ENCODE results near the gene JPH2.
"Not testable (repeated sequence)": the region's sequence is repeated elsewhere in the genome, so short reads cannot be mapped to it uniquely, and the experiment has no call there.

JPH2 gene

DNA sequence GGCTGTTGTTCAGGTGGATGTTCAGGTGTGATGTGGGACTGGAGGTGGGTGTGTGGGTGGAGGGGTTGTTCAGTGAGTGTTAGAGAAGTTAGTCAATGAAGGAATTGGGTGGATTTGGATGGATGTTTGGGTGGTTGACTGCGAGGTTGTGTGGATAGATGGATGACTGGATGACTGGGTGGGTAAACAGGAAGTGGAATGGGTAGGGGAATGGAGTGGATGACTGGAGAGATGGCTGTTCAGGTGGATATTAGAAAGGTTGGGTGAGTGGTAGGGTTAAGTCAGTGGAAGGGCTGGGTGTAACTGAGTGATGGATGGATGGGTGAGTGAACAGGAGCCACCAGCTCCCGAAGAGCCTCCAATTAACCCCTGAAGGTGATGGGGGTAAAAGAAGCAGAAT, 27.9 kb downstream of the JPH2 start:
- no peak for DNase-seq (ENCODE audit: low read depth in 2 of 2)

DNA sequence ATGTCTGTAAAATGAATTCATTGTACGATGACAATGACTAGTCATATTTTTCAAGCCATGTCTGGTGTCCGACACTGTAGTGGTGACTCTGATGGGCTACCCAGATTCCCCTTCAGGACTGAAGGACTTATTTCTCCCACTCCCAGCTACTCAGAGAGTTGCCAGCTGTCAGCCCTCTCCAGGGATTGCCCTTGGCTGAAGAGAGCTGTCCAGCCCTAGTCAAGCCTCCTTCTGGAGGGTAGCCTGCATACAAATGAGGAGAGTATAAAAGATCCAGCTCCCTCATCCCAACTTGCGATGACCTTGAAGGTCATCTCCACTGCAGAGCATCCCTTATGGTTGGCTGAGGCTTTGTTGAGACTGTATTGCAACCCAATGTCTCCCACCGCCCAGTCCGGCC, 29.9 kb downstream of the JPH2 start:
- no peak for DNase-seq (ENCODE audit: low read depth in 2 of 2)

DNA sequence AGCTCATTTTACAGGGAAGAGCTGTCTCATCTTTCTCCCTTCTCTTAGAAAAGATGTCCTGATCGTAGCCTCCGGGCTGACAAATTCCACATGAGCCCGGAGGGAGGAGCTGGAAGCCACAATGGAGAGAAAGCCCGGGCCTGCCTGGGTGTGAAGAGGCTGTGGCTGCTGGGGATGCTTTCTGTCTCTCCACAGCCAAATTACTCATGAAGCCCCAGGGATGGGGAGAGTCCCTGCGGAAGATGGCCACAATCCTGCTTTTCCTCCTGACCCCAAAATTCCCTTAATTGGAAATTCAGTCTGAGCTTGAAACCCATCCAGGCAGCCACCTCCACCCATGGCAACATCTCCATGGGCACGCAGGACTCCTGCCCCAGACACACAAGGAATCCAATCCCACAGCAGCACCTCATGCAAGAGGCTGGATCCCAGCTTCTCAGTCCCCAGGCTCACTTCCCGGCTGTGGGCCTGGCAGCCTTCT, 32.4 kb downstream of the JPH2 start:
- DNase-seq (ENCODE audit: low read depth in 2 of 2), result no peak

DNA sequence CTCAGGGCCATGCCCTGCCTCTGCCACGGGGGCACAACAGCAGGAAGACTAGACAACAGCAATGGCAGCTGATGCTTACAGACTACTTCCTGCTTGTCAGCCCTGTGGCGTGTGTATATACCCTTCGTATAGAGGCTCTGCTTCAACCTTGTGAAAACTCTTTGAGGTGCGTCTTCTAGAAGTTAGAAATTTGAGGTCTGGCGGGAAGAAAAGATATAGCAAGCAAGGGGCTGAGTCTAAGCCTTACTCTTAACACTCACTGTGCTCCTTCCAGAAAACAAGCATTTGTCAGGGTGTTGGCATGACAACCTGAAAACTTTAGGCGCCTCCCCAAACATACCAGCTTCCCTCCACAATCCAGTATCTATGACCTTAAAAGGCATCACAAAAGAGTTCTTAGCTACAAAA, 33.3 kb downstream of the JPH2 start:
- DNase-seq (ENCODE audit: low read depth in 2 of 2), result no peak

DNA sequence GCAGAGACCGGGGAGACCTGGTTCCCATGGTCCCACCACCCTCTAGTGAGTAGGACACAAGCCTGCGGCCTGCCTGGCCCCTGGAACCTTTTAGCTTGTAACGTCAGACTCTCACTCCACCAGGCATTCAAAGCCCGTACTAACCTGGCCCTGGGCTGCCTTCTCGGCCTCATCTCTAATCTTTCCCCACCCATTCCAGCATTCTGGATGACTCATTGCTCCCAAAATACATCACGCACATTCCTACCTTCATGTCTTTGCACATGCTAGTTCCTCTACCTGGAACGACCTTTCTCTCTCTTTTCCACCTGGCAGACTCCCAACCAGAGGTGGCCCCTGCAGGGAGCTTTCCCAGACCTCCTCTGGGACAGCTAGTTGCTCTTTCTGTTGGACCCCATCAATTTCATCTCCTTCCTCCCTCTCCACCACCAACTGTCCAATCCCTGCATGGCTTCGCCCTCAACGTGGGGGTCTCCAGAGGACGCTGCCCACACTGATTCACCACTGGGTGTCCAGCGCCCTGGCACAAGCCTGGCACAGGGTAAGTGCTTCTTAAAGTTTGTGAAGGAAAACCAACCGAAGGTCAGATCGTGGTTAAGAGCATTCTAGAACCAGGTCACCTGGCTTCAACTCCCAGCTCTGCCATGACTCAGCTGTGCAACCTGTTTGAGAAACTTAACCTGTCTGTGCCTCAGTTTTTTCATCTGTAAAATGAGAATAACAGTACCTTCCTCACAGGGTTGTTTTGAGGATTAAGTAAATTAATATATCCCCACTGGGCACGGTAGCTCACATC, 35.2 kb downstream of the JPH2 start:
- DNase-seq (ENCODE audit: low read depth in 2 of 2), result no peak

DNA sequence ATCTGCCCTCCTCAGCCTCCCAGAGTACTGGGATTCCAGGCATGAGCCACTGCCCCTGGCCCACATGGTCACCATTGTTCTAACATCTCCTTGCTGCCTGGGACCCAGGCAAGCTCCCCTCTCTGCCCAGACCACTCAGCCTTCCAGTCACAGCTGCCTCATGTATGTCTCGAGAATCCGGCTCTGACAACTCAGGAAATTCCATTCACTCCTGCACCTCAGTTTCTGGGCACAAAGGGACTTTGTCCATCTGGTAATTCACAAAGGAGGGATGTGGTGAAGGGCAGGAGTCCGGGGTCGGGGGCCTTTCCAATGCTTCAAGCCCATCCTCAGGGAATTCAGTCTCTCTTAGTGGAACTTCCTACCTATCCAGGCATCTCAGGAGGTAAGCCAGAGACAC, 40.7 kb downstream of the JPH2 start:
- no peak for DNase-seq (ENCODE audit: low read depth in 2 of 2)

DNA sequence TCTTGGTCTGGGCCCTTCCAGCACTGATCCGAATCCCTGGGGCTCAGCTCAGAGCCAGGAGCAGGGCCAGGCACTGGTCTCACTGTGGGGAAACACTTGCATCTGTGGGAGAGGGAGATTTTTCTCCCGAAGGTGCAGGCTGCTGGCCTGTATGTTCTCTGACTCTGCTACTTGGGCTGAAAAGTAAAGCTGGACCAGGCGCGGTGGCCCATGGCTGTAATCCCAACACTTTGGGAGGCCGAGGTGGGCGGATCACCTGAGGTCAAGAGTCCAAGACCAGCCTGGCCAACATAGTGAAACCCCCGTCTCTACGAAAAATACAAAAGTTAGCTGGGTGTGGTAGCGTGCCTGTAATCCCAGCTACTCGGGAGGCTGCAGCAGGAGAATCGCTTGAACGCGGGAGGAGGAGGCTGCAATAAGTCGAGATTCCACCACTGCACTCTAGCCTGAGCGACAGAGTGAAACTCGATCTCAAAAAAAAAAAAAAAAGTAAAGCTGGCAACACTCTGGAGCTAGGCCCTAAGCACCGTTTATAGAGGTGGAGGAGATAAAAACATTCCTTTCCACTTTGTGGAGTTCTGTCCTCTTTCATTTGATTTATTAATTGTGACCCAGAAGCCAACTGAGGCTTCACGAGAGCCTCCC, 41.7 kb downstream of the JPH2 start:
- no peak for DNase-seq (ENCODE audit: low read depth in 2 of 2)

DNA sequence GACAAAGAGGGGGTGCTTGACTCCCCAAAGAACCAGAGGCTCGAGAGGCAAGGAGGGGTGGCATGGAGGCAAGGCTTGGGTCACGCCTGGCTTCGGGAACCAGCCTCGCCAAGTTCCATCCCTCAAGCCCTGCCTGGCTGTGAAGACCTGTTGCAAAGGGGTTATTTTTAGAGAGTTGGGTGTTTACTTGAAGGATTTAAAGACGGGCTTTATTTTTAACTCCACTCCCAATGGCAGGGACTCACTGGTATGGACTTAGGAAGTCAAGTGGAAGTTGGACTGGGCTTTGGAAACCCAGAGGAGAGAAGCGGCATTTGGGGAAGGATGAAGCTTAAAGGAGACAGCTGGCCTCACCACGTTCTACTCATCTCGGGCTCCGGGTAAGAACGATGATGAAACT, 43.1 kb downstream of the JPH2 start:
- DNase-seq (ENCODE audit: low read depth in 2 of 2), result no peak

DNA sequence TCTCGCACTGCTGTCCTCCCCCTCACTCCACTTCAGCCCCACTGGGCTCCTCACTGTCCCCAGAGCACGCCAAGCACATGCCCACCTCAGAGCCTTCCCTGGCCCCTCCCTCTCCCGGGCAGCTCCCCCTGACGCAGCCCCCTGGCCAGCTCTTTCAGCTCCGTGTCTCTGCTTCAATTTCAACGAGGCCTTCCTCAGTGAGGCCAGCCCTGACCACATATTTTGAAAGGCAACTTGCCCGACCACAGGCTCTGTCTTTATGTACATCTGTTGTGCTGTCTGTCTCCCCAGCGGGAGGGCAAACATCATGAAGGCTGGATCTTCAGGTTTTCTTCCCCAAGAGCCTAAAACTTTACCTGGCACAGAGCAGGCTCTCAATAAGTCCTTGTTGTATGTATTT, 44.6 kb downstream of the JPH2 start:
- DNase-seq (ENCODE audit: low read depth in 2 of 2), result no peak

DNA sequence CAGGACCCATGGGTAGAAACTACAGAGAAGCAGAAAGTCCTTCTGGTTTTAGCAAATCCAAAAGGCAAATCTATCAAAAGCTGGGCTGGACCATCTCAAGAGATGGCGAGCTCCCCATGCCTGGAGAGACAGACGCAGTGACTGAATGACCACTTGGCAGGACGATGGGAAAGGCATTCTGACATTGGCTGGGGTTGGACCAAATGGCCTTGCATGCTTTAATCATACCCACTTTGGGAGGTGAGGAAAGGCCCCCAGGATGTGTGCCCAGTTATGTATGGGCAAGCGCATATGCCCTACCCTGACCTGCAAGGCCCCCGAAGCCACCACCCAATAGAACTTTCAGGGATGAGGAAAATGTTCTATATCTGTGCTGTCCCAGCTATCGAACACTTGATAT, 45.1 kb downstream of the JPH2 start:
- no peak for DNase-seq (ENCODE audit: low read depth in 2 of 2)

DNA sequence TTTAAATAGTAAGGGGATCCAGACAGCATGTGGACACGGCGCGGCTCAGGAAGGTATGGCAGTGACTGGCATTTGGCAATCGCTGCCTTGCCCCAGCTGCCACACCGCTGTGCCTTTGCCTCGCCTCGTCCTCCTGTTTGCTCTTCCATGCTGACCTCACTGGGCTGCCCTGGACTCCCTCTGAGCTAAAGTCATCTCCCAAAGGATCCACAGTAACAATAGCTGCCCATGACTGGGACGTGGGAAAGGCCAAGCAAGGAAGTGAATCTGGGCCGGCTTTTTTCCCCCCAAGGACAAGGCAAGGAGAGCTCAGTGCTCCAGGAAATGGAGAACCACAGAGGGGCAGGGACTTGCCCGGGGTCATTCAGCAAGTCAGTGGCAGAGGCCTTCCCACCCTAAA, 48.1 kb downstream of the JPH2 start:
- no peak for DNase-seq (ENCODE audit: low read depth in 2 of 2)

DNA sequence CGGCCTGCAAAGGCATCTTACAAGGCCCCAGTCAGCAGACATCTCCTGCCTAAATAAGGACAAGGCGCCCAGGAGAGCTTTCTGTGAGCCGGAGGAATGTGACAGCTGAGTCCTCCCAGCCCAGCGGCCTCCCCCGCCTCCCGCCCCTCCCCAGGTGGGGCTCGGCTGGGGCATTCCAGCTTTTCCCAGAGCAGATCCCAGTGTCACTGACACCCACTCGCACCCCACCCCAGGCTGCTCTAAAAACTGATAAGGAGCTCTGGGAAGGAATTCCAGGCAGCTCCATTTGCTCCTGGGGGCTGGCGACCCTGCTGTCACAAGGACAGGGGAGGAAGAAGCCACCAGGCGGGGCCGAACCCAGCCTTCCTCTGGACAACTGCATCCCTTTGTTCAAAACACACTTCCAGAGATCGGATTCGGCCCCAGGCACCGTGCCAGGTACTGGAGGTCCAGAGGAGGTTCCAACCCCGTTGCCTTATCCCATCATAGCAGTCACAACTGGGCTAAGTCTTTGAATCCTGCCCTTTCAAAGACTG, 49.7 kb downstream of the JPH2 start:
- no peak for DNase-seq (ENCODE audit: low read depth in 2 of 2)

DNA sequence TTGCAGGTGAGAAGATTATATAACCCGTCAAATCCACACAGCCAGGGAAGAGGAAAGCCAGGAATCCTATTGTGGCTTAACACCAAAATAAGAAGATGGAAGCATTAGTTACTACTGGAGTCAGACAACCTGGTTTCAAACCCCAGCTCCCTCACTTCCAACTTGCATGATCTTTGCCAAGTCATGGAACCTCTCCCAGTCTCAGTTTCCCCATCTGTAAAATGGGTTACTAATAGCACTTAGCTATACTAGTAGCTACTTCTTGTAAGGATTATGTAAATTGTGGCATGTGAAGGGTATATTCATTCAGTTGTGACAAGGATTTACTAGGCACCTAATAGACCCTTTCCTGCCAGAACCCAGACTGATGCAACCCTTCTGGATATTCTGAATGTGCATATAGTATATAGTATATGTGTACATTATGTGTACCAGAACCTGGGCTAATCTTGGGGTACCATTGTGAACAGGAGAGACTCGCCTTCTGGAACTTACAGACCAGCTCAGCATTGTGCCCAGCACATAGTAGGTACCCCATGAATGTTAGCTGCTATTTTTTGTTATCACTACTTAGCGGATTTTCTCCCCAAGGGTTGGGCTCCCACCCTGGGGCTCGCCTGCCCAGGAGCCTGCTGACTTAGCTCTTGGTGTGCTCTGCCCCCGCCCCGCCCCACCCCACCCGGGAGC, 50.3 kb downstream of the JPH2 start:
- no peak for DNase-seq (ENCODE audit: low read depth in 2 of 2)

DNA sequence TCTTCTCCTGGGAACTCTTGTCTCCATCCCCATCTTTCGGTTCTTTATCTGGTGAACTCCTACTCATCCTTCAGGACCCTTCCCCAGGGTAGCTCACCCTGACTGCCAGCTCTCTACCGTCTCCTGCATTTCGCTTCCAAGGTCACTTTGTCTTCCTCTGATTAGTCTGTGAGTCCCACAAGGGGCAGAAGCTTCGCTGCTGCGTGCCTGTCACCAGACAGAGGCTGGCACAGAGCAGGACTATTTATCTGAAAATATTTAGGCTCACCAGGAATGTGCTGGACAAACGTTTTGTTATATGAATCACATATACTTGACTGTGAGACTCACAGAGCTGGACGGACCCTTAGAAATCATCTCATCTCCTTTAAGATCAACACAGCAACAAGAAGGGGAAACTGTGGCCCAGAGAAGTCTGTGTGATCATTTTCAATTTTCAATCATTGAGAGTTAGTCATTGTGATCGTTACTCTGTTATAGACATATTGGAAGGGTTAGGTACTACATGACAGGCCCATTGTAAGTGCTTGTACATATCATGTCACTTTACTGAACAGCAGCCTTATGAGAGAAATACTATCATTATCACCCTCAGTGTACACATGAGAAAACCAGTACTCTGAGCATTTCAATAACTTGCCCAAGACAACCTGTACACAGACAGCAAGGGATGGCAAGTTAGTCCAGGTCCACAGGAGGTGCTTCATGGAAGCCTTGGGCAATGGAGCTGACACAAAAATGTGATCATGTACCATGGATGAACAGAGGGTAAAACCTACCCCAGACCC, 51.4 kb downstream of the JPH2 start:
- DNase-seq (ENCODE audit: low read depth in 2 of 2), result no peak

DNA sequence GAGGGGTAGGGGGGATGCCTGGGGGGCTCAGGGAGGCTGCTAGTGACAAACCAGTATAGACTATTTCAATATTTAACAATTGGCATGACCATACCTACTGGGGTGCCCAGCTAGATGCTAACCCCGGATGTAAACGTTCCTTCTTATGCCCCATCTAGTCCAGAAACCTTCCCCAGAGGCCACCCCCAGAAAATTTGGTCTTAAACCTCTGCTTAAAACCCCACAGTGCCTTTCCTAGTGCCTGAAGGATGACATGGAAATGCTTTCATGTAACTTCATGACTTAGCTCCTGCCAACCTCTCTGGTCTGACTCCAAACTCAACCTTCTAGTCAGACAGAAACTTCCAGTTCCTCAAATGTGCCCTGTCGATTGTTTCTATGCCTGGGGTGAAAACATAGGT, 52.0 kb downstream of the JPH2 start:
- no peak for DNase-seq (ENCODE audit: low read depth in 2 of 2)

DNA sequence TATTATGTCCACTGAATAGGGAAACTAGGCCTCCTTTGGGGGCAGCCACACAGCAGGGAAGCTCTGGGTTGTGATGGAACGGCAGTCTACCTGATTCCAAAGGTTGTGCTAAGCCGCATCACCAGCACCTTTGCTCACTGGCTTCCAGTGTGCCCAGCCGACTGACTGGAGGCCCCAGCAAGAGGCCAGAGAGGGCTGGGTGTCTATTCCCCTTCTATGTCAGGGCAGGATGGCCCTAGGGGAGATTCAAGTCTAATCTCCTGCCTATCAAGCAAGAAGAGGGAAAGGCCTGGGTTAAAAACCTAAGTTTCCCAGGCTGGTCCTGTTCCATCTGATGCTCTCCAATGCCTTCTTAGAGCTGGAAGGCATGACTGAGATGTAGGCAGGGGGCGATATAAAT, 53.6 kb downstream of the JPH2 start:
- no peak for DNase-seq (ENCODE audit: low read depth in 2 of 2)

DNA sequence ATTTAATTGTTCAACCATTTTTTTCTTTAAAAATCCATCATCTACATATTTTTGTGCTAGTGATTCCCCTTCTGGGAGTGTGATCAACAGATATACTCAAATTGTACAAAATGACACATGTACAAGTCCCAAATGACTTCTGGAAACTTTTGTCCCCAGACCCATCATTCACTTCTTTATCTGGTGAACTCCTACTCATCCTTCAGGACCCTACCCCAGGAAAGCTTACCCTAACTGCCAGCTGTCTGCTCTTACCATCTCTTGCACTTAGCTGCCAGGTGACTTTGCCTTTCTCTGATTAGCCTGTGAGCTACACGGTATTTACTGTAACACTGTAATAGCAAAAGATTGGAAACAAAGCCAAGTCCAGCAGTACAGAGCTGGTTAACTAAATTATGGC, 55.3 kb downstream of the JPH2 start:
- DNase-seq (ENCODE audit: low read depth in 2 of 2), result no peak

DNA sequence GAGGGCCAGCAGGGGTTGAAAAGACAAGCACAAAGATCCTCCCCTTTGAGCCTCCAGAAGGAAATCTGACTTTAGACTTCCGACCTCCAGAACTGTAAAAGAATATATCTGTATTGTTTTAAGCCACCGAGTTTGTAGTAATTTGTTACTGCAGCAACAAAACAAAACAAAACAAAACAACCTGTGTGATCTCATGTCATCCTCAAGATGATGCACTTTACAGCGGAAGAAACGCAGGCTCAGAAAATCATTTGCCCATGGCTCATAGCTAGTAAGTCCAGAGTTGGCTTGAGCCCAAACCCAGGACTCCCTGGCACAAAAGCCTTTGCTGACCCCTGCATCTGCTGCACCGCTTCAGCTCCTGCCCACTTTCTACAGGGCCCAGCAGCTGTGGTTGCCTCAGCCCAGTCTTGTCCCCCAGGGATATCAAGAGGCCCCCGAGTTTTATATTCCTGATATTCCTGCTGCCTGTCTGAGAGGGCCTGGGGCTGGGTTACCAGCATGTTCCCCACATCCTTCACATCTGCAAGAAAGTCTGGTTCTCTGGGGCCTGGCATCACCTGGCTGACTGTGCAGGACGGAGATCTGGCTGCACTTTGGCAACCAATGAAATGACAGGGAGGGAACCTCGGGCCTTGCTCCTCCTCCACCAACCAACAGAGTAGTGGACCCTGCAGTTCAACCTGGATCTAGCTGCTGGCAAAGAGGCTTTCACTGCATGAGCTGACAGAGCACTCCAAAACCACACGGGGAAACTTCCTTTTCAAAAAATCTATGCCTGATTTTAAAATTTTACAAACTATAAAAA, 56.9 kb downstream of the JPH2 start:
- no peak for DNase-seq (ENCODE audit: low read depth in 2 of 2)

DNA sequence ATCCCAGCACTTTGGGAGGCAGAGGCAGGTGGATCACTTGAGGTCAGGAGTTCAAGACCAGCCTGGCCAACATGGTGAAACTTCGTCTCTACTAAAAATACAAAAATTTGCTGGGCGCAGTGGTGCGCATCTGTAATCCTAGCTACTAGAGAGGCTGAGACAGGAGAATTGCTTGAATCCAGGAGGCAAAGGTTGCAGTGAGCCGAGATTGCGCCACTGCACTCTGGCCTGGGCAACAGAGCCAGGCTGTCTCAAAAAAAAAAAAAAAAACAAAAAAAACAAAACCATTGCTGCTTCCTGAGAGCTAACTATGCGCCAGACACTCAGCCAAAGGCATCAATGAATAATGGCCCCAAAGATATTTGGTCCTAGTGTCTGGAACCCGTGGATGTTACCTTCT, 57.7 kb downstream of the JPH2 start:
- not testable (repeated sequence) for DNase-seq (ENCODE audit: low read depth in 2 of 2)

DNA sequence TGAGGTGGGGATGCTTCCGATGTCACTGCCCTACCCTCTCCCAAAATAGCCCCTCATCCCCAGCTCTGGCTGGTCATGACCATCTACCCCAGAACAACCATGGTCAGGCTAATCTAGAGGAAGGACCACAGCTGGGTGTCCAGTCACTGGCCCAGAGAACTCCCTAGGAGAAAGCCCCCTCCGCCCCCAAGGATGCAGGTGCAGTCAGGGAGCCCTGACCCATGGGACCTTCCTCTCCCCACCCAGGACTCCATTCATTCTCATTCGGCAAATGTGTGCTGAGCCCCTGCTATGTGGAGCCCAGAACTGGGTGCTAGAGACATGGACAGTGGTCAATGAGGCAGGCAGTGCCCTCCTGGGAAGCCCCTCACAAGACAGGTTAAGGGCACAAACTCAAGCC, 60.5 kb downstream of the JPH2 start:
- DNase-seq (ENCODE audit: low read depth in 2 of 2), result no peak
